K562 (cell line): ENCODE results near the gene MDC1. TPM values are rescaled to one million over a fixed set of nuclear protein-coding genes. Genes with fewer than 3 reads are reported as not detected.

Experiments used
- ARID3A ChIP-seq: IDR thresholded peaks from 2 replicates; pipeline ENCODE4 v1.6.1; 2012; ENCODE audit warnings: low read depth, low read length, improper control_type of control experiment, borderline replicate concordance
- CXXC5 ChIP-seq: fragments of 250-450 bp; sonication (Bioruptor Pico); IDR thresholded peaks from 2 replicates; pipeline ENCODE4 v1.8.0; 2022; ENCODE audit warnings: inconsistent platforms, mild to moderate bottlenecking, moderate library complexity
- GTF2F1 ChIP-seq: IDR thresholded peaks from 2 replicates; pipeline ENCODE4 v1.6.1; 2011; ENCODE audit warnings: low read depth, low read length, improper control_type of control experiment
- NR1H2 ChIP-seq: sonication (generic); formaldehyde crosslinking; IDR thresholded peaks from 2 replicates; pipeline ENCODE4 v1.4.0; 2020; ENCODE audit warnings: mild to moderate bottlenecking, missing genetic modification reagents
- RCOR1 ChIP-seq, 2 experiments: IDR thresholded peaks; 2 replicates each; pipeline ENCODE4 v1.6.1; 2012; ENCODE audit warnings: low read depth in 2 of 2, low read length in 2 of 2, borderline replicate concordance in 1 of 2, improper control_type of control experiment in 1 of 2
- TFAM ChIP-seq: fragments of 250-450 bp; sonication (Bioruptor Pico); conservative IDR thresholded peaks from 2 replicates; pipeline ENCODE4 v1.5.0; 2021; ENCODE audit warnings: mild to moderate bottlenecking, moderate library complexity
- THAP12 ChIP-seq: fragments of 250-450 bp; sonication (Bioruptor Pico); IDR thresholded peaks from 2 replicates; pipeline ENCODE4 v1.9.0; 2021; ENCODE audit warnings: mild to moderate bottlenecking, inconsistent platforms
- THRB ChIP-seq: fragments of 450-650 bp; formaldehyde crosslinking; conservative IDR thresholded peaks from 2 replicates; pipeline ENCODE4 v1.4.0; 2022; ENCODE audit warnings: mild to moderate bottlenecking, missing genetic modification characterization
- WHSC1 ChIP-seq: IDR thresholded peaks from one replicate; pipeline ENCODE4 v1.6.1; 2012; ENCODE audit warnings: low read length, control low read depth, inconsistent platforms
- ZNF318 ChIP-seq, 2 experiments: fragments of 450-650 bp; IDR thresholded peaks; 2 replicates each; pipeline ENCODE4 v1.6.1; 2016; ENCODE audit warnings: mild to moderate bottlenecking in 2 of 2, borderline replicate concordance in 1 of 2, low read depth in 1 of 2, moderate library complexity in 1 of 2
- ZNF695 ChIP-seq: fragments of 450-650 bp; formaldehyde crosslinking; IDR thresholded peaks from 2 replicates; pipeline ENCODE4 v1.4.0; 2020; ENCODE audit warnings: mild to moderate bottlenecking, moderate library complexity
- polyA plus RNA-seq, 8 experiments: library from polyadenylated mRNA; depleted of rRNA in 4 of 8; stranded (reverse) in 5 of 8; unstranded in 3 of 8; fragments of >200 nt; fragmentation: Nextera tagmentation in 2 of 8; fragmentation: Illumina TruSeq in 1 of 8; extraction: Ambion mirVana in 2 of 8; extraction: Trizol in 1 of 8; gene quantifications; 2 replicates each; pipeline versions ENCODE4 v1.2.1 to v1.2.3, GENCODE V29; 2011 to 2014; ENCODE audit warnings: inconsistent platforms in 1 of 8, missing spikeins in 1 of 8
- total RNA-seq, 7 experiments: library from RNA; depleted of rRNA in 6 of 7; stranded (reverse); fragments of >200 nt in 6 of 7; fragmentation: Illumina TruSeq in 2 of 7; extraction: Trizol in 2 of 7; gene quantifications; 2 replicates each; pipeline versions ENCODE4 v1.2.1 to v1.2.3, GENCODE V29; 2011 to 2021; ENCODE audit warnings: low replicate concordance in 1 of 7

Gene MDC1
- total and polyA plus RNA-seq, 9 of the 15 experiments (the other 6 are each of a cell fraction or from before 2014, with no cell fraction given): 8.2 to 114 (median 20.0) TPM

GRCh38 chr6:30678964-30679726, 37.9 kb downstream of the MDC1 start (continued):
- TF ChIP-seq ZNF318 (IDR thresholded peaks at IDR 0.05; ENCODE audit: borderline replicate concordance in 1 of 2, low read depth in 1 of 2) (no peak), CXXC5 (peak; percentile 56), WHSC1 (no peak), THRB (no peak), ZNF695 (no peak), THAP12 (peak; percentile 15; the same call in 1 of the 2 replicates), NR1H2 (CRISPR knock-in tag) (no peak), ARID3A (0 out of 2 replicates have a peak, but pooled peaks have one; percentile 56), TFAM (CRISPR knock-in tag) (no peak), RCOR1 (IDR thresholded peaks at IDR 0.05; ENCODE audit: borderline replicate concordance in 1 of 2, low read depth in 2 of 2, low read length in 2 of 2) (peak; percentile 64 to 85; a peak in 3 of 4 replicates), GTF2F1 (0 out of 2 replicates have a peak, but pooled peaks have one; percentile 35)
